Fibroblast of peridontal ligament (primary cell): ENCODE data around the gene DNAJB12.
"Not testable (repeated sequence)": the region's sequence is repeated elsewhere in the genome, so short reads cannot be mapped to it uniquely, and the experiment has no call there.

Source experiments
- DNase-seq: peaks from one replicate; pipeline ENCODE4 v3.0.0-alpha.2; 2010; ENCODE audit errors: extremely low read depth

Gene DNAJB12

DNA sequence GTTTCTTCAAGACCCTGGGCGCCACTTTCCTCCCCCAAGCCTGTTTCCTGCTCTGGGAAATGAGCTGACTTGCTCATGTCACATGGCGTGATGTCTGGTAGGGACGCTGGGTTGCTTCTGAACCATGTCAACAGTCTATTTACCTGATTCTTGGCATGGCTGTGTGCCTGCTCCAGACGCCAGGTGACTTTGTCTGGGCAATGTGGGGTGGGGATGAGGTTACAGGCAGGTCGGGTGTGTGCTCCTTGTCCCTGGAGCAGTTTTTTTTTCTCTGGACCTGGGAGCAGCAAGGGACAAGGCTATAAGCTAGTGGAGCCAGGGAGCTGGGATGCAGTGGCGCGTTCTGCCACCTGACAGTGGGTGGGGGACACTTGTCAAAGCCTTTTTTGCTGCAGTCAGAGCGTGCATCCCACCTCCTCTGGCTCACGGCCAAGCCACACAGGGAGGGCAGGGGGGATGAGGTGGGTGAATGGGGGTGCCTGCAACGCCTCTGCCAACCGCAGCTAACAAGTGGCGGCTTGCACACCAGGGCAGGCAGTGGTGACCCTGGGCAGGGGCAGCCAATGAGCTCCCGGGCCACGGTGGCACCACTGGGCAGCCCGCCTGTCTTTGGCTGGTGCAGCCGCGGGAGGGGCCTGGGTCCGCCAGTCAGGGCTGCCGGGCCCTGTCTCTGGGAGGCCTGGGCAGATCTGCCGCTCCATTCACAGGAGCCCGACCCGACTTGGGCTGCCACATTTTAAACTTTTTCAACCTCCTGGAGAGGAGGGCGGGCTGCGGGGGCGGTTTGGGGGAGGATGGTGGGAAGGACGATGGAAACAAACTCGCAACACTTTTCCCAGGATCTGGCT is 22.9 kb downstream of the DNAJB12 start:
- peak; percentile 63 for DNase-seq

- DNase-seq, result no peak
Observed at GRCh38 chr10:72330069-72330426, 24.7 kb downstream of the DNAJB12 start.

GRCh38 chr10:72329290-72330068 is 25.2 kb downstream of the DNAJB12 start:
- DNase-seq, result no peak

- DNase-seq, result no peak
Observed at GRCh38 chr10:72328829-72329204, 25.9 kb downstream of the DNAJB12 start.

GRCh38 chr10:72328045-72328828 is 26.5 kb downstream of the DNAJB12 start:
- DNase-seq, result peak; percentile 68

GRCh38 chr10:72326665-72327603 is 27.8 kb downstream of the DNAJB12 start:
- DNase-seq, result not testable (repeated sequence)

- DNase-seq, result peak; percentile 53
Observed at GRCh38 chr10:72325243-72326175, 29.2 kb downstream of the DNAJB12 start.

DNA sequence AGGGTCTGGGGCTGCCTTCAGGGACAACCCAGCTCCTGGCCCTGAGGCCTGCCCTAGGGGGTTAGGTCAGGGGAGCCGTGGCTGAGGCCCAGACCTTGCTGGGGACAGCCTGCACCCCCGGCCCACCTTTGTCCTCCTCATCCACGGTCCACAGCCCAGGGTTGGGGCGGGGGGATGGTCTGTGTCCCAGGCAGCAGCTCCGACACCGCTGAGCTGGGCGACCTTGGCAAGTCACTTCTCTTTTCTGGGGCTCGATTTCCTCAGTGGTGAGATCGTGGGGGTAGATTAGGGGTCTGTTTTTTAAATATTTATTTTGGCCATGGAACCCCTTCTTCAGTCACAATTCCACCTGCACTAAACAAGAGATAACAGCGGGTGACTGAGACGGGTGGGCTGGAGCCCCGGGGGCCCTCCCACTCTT is 30.9 kb downstream of the DNAJB12 start:
- no peak for DNase-seq

DNA sequence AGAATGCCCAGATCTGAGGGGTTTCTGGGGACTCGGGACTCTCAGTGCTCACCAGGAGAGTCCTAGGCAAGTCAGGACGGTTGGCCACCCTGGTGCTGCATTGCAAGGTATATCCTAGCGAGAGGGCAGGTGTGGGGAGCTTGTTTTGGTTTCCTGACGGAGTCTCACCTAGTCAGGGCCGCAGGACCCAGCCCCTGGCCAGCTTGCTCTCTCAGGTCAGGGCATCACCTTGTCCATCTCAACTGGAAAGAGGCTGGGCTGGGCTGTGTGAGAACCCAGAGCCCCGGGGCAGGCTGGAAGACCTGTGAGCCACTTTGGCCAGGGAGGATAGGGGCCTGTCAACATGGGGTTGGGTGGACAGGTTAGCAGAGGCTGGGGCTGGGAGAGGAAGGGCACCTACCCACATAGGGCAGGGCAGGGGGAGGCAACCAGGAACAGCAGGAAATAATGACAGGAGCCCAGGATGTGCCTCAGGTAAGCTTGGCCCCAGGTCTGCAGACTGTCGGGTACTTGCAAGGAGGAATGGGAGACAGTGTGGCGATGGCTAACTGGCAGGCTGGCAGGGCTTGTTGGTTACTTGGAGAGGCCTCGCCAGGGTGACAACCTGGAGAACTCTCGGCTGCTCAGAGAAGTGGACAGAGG is 31.5 kb downstream of the DNAJB12 start:
- DNase-seq, result no peak

DNA sequence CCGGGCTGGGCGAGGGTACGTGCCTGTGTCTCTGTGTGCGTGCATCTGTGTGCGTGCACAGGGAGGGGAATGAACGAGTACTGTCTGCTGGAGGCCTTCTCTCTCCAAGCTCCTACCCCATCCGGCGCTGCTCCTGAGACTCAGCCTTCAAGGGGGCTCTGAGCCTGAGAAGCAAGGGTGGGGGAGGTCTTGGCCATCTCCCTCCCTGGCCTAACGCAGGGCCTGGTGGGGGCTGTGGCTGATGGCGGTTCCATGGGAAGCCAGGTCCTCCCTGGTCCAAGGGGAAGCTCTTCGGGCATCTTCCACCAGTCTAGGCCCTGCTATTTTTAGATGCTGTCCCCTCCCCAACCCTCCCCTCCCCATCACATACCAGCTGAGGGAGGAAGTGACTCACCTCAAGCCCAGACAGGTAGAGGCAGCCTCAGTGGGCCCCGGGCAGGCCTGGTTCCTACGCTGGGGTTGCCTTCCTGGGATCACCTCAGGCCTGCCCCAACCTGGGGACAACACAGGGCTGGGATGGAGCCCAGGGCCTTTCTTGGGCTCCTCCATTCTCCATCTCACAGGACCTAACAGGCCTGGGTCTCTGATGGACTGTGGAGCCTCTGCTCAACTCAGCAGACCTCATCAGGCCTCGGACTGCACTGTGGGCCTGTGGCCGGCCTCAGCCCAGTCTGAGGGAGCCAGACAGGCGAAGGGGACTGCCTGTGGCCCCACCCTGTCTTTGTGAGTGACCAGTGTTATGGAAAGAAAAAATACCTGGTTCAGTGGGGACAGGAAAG is 32.2 kb downstream of the DNAJB12 start:
- DNase-seq, result no peak

GRCh38 chr10:72322030-72322279 is 32.8 kb downstream of the DNAJB12 start:
- no peak for DNase-seq

- no peak for DNase-seq
Observed at GRCh38 chr10:72321248-72322029, 33.3 kb downstream of the DNAJB12 start.

- DNase-seq, result peak; percentile 99
Observed at GRCh38 chr10:72320676-72321247, 34.0 kb downstream of the DNAJB12 start.

GRCh38 chr10:72319416-72320254 is 35.1 kb downstream of the DNAJB12 start:
- peak; percentile 87 for DNase-seq

DNA sequence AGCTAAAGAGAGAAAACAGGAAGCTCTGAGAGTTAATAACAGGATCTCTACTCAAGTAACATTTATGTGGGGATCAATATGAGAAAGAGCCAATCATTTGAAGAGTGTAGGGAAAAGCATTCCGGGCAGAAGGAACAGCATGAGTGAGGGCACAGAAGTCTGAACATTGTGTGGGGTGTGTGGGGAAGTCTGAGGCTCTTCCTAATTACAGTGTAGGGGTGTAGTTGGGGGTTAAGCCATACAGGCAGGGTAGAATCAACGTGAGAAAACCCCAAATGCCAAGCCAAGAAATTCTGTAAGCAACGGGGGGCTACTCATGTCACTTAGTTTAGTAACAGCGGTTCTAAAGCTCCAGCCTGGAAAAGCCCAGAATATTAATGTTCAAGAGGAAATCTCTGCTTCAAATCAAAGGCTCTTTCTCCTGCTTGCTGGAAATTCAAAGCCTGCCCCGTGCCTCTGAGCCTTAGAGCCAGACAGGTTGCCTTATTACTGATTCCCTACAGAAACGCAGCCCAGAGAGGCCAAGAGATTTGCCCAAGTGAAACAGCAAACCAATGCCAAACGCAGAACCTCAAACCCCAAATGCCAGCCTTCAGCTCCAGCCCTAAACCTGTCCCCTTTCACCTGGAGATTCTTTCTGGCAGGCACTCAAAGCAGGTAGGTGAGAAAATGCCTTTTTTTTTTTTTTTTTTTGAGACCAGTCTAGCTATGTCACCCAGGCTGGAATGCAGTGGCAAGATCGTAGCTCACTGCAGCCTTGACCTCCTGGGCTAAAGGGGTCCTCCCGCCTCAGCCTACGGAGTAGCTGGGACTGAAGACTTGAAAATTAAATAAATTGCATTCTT is 36.1 kb downstream of the DNAJB12 start:
- DNase-seq, result no peak
